GM19035 (cell line): Measurements from ENCODE around the gene PLPP1.

Experiments
- ATAC-seq: cut with Tn5 transposase; IDR thresholded peaks from one replicate; pipeline ENCODE4 v1.9.1; 2021; ENCODE audit not compliant: unreplicated experiment

Gene PLPP1

GRCh38 chr5:55534436-55535198, at the start of gene PLPP1:
TSS of gene PLPP1 (minus strand) at chr5:55534964. CDS start at chr5:55534629, 335 bp downstream.
- ATAC-seq: peak; percentile 79

GRCh38 chr5:55583578-55583977, 48.8 kb upstream of the PLPP1 start:
- no peak for ATAC-seq

- ATAC-seq: no peak
Measured at GRCh38 chr5:55582256-55582655, 47.5 kb upstream of the PLPP1 start.

GRCh38 chr5:55580042-55580441, 45.3 kb upstream of the PLPP1 start:
- no peak for ATAC-seq

GRCh38 chr5:55578771-55579170, 44.0 kb upstream of the PLPP1 start:
- no peak for ATAC-seq

GRCh38 chr5:55577353-55578060, 42.7 kb upstream of the PLPP1 start:
- ATAC-seq: no peak

GRCh38 chr5:55576661-55577060, 41.9 kb upstream of the PLPP1 start:
- no peak for ATAC-seq

GRCh38 chr5:55575815-55576583, 41.2 kb upstream of the PLPP1 start:
- ATAC-seq: no peak

GRCh38 chr5:55572600-55572999, 37.8 kb upstream of the PLPP1 start:
- ATAC-seq: no peak

- no peak for ATAC-seq
Measured at GRCh38 chr5:55572020-55572419, 37.3 kb upstream of the PLPP1 start.

GRCh38 chr5:55570570-55570969, 35.8 kb upstream of the PLPP1 start:
- no peak for ATAC-seq

- ATAC-seq: no peak
Measured at GRCh38 chr5:55570026-55570425, 35.3 kb upstream of the PLPP1 start.

GRCh38 chr5:55569513-55569865, 34.7 kb upstream of the PLPP1 start:
- no peak for ATAC-seq

GRCh38 chr5:55568654-55569512, 34.1 kb upstream of the PLPP1 start:
- no peak for ATAC-seq

- ATAC-seq: peak; percentile 67
Measured at GRCh38 chr5:55564721-55565120, 30.0 kb upstream of the PLPP1 start.

- ATAC-seq: no peak
Measured at GRCh38 chr5:55558484-55558883, 23.7 kb upstream of the PLPP1 start.

- no peak for ATAC-seq
Measured at GRCh38 chr5:55557123-55557522, 22.4 kb upstream of the PLPP1 start.

- ATAC-seq: no peak
Measured at GRCh38 chr5:55554585-55555202, 19.9 kb upstream of the PLPP1 start.

- no peak for ATAC-seq
Measured at GRCh38 chr5:55551904-55552303, 17.1 kb upstream of the PLPP1 start.

- ATAC-seq: no peak
Measured at GRCh38 chr5:55551358-55551757, 16.6 kb upstream of the PLPP1 start.
